OCI-LY3 (cell line): ENCODE results near the gene ARHGAP22.

ENCODE experiments used
- H2AFZ ChIP-seq: fragments of 200-600, 300-600 bp; shearing (Covaris generic); 2 replicates; pipeline ENCODE4 v1.6.0; 2014; ENCODE audit warnings: antibody characterized with exemption, low read depth, low read length
- H3K27ac ChIP-seq: fragments of 200-600, 300-600 bp; sonication (generic); 2 replicates; pipeline ENCODE4 v1.5.1; 2014; ENCODE audit warnings: mild to moderate bottlenecking, low read length, moderate library complexity, mixed read lengths
- H3K27me3 ChIP-seq: fragments of 200-600, 300-600 bp; sonication (generic); 2 replicates; pipeline ENCODE4 v1.6.1; 2014; ENCODE audit warnings: low read depth, low read length, mixed read lengths
- H3K36me3 ChIP-seq: fragments of 200-600, 300-600 bp; sonication (generic); replicated peaks from 2 replicates; pipeline ENCODE3; 2014; ENCODE audit warnings: low read depth, low read length, mixed read lengths
- H3K4me1 ChIP-seq: fragments of 300-600, 200-600 bp; sonication (generic); 2 replicates; pipeline ENCODE4 v1.6.1; 2014; ENCODE audit warnings: low read length, mixed read lengths
- H3K4me2 ChIP-seq: fragments of 200-600, 300-600 bp; sonication (generic); 2 replicates; pipeline ENCODE4 v1.6.1; 2014; ENCODE audit warnings: low read length, mixed read lengths
- H3K4me3 ChIP-seq: fragments of 300-600, 200-600 bp; sonication (generic); 2 replicates; pipeline ENCODE4 v1.5.1; 2014; ENCODE audit warnings: antibody characterized with exemption, mild to moderate bottlenecking, low read length, moderate library complexity
- H3K79me2 ChIP-seq: fragments of 300-600, 200-600 bp; shearing (Covaris generic); 2 replicates; pipeline ENCODE4 v1.6.1; 2014; ENCODE audit warnings: mild to moderate bottlenecking, low read length, mixed read lengths
- H3K9ac ChIP-seq: fragments of 300-600, 200-600 bp; shearing (Covaris generic); 2 replicates; pipeline ENCODE4 v1.6.0; 2014; ENCODE audit warnings: mild to moderate bottlenecking, low read length, moderate library complexity
- H3K9me3 ChIP-seq: fragments of 200-600, 300-600 bp; shearing (Covaris generic); 2 replicates; pipeline ENCODE4 v1.6.1; 2014; ENCODE audit warnings: low read length, mixed read lengths; ENCODE audit not compliant: insufficient read depth
- H4K20me1 ChIP-seq: fragments of 200-600, 300-600 bp; sonication (generic); 2 replicates; pipeline ENCODE4 v1.6.1; 2016; ENCODE audit warnings: low read length, mixed read lengths; ENCODE audit not compliant: insufficient read depth
- EZH2phosphoT487 ChIP-seq: fragments of 200-600 bp; shearing (Covaris generic); IDR thresholded peaks from 2 replicates; pipeline ENCODE4 v1.6.1; 2018; ENCODE audit warnings: antibody characterized with exemption, mixed run types, low read depth
- TF ChIP-seq, protein P1 (sequence below): fragments of 200-600, 300-600 bp; sonication (generic); IDR thresholded peaks from 2 replicates; pipeline ENCODE4 v1.5.1; 2014; ENCODE audit warnings: antibody characterized with exemption, low read length, low read depth

Gene ARHGAP22

DNA sequence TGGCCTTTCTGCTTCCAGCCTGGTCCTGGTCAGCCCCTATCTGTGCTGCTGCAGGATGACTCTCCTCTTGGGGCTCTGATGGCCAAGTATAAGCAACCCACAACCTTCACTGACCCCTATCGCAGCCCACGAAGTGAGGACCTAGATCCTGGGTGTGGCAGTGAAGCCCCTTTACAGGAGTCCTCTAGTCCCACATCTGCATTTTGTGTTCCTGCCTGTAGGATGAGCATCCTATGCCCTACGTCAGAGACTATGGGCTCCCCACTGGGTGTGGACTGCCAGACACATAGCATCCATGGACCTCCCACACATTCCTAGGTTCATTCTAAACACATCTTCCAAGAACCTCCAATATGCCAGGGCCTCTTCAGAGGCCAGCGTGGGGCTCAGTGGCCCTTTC lies 29.0 kb downstream of the ARHGAP22 start:
- Histone ChIP-seq H3K9me3 (no peaks in the 10 kb centered on the region), H3K4me2 (no peak overlapping the region), H4K20me1 (no peaks in the 10 kb centered on the region), H3K36me3 (no peaks in the 10 kb centered on the region), H2AFZ (no peak overlapping the region), H3K27ac (no peak overlapping the region), H3K79me2 (no peaks in the 10 kb centered on the region), H3K27me3 (0 out of 2 replicates have a peak, but pooled peaks cover 6% of the 10 kb centered on the region), H3K4me1 (peaks cover 37% of the 10 kb centered on the region), H3K9ac (no peak overlapping the region), H3K4me3 (no peak overlapping the region)
- TF ChIP-seq EZH2phosphoT487 = no peak
- TF ChIP-seq, protein P1, sequence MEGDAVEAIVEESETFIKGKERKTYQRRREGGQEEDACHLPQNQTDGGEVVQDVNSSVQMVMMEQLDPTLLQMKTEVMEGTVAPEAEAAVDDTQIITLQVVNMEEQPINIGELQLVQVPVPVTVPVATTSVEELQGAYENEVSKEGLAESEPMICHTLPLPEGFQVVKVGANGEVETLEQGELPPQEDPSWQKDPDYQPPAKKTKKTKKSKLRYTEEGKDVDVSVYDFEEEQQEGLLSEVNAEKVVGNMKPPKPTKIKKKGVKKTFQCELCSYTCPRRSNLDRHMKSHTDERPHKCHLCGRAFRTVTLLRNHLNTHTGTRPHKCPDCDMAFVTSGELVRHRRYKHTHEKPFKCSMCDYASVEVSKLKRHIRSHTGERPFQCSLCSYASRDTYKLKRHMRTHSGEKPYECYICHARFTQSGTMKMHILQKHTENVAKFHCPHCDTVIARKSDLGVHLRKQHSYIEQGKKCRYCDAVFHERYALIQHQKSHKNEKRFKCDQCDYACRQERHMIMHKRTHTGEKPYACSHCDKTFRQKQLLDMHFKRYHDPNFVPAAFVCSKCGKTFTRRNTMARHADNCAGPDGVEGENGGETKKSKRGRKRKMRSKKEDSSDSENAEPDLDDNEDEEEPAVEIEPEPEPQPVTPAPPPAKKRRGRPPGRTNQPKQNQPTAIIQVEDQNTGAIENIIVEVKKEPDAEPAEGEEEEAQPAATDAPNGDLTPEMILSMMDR = no peak

DNA sequence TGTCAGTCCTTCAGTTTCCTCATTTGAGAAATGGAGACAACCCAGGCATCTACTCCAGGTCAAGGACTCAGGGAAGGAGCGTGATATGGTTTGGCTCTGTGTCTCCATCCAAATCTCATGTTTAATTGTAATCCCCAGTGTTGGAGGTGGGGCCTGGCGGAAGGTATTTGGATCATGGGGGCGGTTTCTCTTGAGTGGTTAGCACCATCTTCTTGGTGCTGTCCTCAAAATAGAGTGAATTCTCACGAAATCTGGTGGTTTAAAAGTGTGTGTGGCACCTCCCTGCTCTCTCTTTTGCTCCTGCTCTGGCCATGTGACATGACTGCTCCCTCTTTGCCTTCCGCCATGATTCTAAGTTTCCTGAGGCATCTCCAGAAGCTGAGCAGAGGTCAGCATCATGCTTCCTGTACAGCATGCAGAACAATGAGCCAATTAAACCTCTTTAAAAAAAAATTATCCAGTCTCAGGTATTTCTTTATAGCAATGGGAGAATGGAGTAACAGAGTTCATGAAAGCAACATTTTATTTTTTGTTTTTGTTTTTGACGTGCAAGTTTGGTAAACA lies 30.0 kb downstream of the ARHGAP22 start:
- no peak overlapping the region for H2AFZ ChIP-seq
- no peaks in the 10 kb centered on the region for H3K36me3 ChIP-seq
- no peak overlapping the region for H3K9ac ChIP-seq
- 0 out of 2 replicates have a peak, but pooled peaks cover 6% of the 10 kb centered on the region for H3K27me3 ChIP-seq
- H3K27ac ChIP-seq = no peak overlapping the region
- no peaks in the 10 kb centered on the region for H3K9me3 ChIP-seq
- TF ChIP-seq EZH2phosphoT487 = no peak
- TF ChIP-seq, protein P1 = no peak
- no peaks in the 10 kb centered on the region for H4K20me1 ChIP-seq
- H3K4me1 ChIP-seq = peaks cover 37% of the 10 kb centered on the region
- H3K4me2 ChIP-seq = 0 out of 2 replicates have a peak overlapping the region, but pooled peaks have one; percentile 17
- no peak overlapping the region for H3K4me3 ChIP-seq
- H3K79me2 ChIP-seq = no peaks in the 10 kb centered on the region

DNA sequence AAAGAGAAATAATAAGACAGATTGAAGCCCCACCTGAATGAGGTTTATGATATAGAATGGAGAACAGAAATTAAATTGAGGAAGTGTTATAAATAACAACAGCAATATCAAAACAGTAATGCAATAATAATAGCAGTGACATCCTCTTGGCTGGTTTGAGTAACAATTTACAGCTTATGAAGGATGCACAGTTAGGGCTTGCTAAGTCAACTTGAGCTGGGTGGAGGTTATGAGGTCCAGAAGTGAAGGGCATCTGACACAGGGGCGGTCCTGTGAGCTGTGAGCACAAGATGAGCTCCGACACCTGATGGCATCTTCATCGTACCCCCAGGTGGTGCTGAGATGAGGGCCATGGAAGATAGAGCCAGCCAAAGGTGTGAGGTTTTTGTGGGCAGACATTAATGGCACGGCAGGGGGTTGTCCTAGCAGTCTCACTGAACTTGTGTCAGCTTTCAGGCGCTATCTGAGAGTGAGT lies 30.5 kb downstream of the ARHGAP22 start:
- Histone ChIP-seq H2AFZ (no peak overlapping the region), H3K9me3 (no peaks in the 10 kb centered on the region), H3K27ac (no peak overlapping the region), H3K36me3 (no peaks in the 10 kb centered on the region), H3K4me1 (peaks cover 37% of the 10 kb centered on the region), H3K79me2 (no peaks in the 10 kb centered on the region), H3K4me2 (peak overlapping the region; percentile 17; the same call in 1 of the 2 replicates), H4K20me1 (no peaks in the 10 kb centered on the region), H3K9ac (no peak overlapping the region), H3K4me3 (no peak overlapping the region), H3K27me3 (0 out of 2 replicates have a peak, but pooled peaks cover 3% of the 10 kb centered on the region)
- no peak for TF ChIP-seq EZH2phosphoT487
- TF ChIP-seq, protein P1 = no peak

DNA sequence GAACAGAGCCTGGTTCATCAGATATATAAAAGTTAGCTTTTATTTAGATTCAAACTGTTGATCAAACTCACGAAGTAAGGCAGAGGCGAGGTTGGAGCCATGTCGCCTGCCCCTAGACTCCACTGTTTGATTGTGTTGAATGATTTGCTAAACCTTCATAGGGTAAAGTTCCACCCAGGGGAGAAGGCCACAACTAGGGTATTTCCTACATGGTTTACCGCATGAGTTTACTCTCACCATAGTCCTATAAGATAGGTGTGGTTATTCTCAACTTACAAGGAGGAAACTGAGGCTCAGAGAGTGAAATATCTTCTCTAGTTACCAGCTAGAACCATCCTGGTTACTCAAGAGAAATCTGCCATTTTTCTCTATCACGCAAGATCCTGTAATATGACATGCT lies 31.8 kb downstream of the ARHGAP22 start:
- Histone ChIP-seq H3K4me1 (peaks cover 28% of the 10 kb centered on the region), H3K9me3 (no peaks in the 10 kb centered on the region), H3K4me2 (no peak overlapping the region), H3K27ac (no peak overlapping the region), H3K9ac (no peak overlapping the region), H2AFZ (no peak overlapping the region), H3K79me2 (no peaks in the 10 kb centered on the region), H3K27me3 (no peaks in the 10 kb centered on the region), H4K20me1 (no peaks in the 10 kb centered on the region), H3K36me3 (no peaks in the 10 kb centered on the region), H3K4me3 (no peak overlapping the region)
- TF ChIP-seq EZH2phosphoT487 = no peak
- TF ChIP-seq, protein P1 = no peak
